Stimulated activated CD4-positive, alpha-beta T cell treated with anti-CD3 and anti-CD28 coated beads, Interleukin-15, amount 100 ng/mL, for 24 hours (primary cell): ENCODE results near the gene DHCR7.
"Not testable (repeated sequence)": the region's sequence is repeated elsewhere in the genome, so short reads cannot be mapped to it uniquely, and the experiment has no call there.

Experiments
- DNase-seq: peaks from one replicate; pipeline ENCODE4 v3.0.0-alpha.2; 2020

DHCR7 gene

DNA sequence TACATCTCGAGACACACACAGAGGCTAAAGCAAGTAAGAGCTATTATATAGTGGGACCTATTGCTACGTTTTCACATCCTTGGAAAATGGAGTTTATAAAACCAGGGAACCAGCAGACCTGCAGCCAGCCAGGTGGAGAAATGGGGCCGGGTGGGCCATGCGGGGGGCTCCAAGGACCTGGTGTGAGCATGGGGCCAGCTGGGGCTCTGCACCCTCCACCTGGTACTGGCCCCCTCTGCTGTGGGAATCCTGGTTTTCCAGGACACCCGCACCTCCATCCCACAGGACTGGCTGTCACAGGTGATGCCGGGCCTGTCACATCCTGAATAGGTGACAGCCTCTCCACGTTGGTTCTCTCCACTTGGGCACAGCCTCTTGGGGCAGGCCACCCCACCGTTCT, 11.3 kb downstream of the DHCR7 start:
- no peak for DNase-seq

DNA sequence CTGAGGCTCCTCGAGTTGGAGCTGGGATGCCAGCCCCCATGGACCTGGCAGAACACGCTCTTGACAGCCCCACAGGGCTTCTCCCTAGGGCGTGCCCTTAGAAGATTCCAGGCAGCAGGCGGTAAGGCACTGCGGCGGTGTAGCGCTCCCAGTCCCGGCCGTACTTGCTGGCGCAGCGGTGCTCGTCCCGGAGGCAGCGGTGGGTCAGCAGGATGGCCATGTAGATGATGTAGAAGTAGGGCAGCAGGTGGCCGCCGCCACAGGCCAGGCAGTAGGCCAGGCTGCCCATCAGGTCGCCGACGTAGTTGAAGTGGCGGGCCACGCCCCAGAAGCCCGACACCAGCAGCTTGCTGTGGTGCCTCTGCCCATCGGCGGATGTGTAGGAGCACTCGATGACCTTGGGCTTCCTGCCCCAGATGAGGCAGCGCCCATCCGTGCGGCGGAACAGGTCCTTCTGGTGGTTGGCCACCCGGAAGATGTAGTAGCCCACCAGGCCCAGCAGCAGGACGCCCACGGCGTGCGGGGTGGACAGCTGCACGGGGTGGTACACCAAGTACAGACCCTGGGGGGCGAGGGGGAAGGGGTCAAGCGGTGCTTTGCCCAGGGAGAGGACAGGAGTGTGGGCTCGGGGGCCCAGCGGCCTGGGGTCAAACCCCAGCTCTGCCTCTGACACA, 12.8 kb downstream of the DHCR7 start:
- DNase-seq, result no peak

DNA sequence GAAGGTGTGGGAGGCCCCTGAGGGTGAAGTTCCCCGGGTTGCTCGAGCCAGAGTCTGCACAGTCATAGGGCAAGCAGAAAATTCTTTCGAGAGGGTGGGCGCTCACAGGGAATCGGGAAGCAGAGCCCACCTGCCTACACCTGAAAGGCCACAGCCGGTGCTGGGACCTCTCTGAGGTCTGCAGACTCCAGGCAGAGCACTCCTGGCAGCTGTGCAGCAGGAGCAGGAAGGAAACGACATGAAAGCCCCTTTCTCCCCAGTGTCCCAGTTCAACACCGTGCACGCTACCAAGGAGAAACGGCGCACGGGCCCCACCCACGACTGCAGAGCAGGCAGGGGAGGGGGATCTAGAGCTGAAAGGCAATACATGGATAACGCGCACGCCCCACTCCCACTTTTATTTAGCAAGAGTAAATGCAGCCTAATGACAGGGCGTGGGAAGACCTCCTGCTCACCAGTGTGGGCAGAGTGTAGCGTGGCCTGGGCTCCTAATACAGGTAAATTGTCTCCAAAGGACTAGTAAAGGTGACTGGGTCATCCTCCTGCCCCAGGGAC, 13.5 kb downstream of the DHCR7 start:
- no peak for DNase-seq

- no peak for DNase-seq
Measured at GRCh38 chr11:71433648-71434450, 14.3 kb downstream of the DHCR7 start.

DNA sequence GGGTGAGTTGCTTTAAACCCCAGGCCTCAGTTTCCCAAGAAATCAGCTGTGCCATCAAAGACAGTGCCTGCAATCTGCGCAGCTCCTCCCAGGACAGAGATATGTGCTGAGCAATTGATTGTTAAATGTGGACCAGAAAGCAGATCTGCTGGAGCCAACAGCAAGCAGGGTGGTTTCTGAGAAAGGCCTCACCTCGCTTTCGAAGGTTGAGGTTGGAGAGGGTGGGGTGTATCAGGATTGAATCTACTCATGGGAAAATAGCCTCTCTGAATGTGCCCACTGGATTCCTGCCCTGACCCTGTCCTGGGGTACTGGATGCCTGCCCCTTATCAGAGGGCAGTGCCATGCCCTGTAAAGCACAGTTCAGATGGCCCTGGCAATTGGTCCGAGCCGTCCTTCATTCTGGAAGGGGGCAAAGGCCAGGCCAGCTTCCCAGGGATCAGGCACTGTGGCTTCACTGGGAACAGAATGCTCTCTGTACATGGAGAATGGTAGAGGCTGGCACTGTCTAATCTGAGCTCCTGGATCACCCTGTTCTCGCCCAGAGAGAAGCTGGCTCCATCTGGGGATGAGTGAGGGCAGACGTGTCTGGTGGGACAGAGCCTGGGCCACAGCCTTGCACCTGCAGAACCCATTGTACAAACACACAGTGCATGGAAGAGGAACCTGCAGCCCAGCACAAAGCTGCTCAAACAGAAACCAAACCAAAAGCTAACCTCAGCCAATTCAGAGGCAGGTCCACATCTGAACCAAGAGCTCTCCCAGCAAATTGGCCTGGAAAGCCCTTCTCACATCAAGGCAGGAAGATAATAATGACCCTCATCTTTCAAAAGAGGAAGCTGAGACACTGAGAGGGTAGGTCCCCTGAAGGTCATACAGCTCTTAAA, 15.2 kb downstream of the DHCR7 start:
- no peak for DNase-seq

- no peak for DNase-seq
Measured at GRCh38 chr11:71431271-71431670, 16.9 kb downstream of the DHCR7 start.

DNA sequence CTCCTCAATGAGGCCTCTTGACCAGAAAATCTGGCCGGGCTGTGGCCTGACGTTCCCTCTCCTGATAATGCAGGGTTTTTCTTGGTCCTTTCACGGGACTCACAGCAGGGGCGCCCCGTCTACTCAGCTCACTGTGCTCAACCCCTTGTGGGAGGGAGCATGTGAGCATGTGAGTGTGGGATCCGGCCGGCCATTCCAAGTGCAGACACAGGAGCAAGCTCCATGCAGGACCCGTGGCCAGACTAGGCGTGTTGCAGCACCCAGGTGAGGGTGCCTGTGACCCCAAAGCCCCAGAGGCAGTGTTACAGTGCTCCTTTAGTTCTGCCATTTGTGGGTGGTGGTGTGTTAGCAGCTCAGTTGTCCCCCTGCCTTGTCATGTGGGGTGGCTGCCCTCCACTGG, 18.0 kb downstream of the DHCR7 start:
- DNase-seq, result no peak

DNA sequence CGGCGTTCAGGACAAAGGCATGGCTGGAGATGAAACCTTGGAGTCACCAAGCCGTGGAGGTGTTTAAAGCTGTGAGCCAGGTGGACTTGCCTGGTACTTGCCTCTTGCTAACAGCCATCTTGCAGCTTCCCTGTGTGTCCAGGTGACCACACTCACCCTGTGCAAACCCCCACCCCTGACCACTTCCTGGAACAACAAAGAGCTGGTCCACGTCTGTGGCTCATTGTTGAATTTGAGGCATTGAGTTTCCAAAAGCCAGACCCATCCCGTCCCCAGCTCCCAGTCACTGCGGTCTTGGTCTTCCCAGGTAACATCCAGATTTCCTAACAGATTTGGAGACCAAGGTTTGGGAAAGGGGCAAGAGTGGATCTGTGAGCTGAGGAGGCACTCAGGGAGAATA, 18.5 kb downstream of the DHCR7 start:
- DNase-seq, result no peak

DNA sequence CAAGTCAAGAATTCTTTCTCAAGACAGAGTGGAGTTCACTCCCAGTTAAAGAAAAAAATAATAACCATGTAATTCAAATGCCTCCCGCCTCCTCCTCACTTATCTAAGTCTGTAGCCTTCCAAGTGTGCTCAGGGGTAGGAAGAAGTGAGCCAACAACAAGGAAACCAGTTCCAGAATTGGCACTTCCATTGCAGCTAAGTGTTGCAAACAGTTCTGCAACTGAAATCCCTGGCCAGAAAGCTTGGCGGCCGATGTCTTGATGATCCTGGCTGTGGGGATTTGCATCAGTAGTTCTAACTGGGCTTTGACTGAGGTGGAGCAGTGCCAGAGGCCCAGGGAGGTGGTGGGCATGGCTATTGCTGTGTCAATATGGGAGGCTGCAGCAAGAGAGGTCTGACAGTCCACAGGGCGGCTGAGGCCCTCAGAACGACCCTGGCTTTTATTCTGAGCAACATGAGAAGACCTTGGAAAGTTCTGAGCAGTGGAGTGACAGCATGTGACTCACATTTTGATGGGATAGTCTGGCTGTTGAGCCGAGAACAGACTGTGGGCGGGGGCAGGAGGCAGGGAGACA, 19.2 kb downstream of the DHCR7 start:
- DNase-seq, result no peak

DNA sequence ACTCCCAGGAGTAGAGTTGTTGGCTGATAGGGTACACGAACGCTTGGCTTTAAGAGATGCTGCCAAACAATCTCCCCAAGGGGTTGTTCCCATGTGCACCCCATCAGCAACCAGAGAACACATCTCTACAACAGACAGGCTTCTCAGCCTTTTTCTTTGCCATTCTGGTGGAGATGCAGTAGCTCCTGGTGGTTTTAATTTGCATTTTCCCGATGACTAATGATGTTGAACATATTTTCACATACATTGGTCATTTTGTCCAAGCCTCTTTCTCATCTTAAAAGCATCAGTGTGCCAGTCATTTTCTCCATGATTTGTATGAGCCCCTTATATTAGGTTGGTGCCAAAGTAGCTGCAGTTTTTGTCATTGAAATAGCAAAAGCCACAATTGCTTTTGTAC, 21.8 kb downstream of the DHCR7 start:
- no peak for DNase-seq

DNA sequence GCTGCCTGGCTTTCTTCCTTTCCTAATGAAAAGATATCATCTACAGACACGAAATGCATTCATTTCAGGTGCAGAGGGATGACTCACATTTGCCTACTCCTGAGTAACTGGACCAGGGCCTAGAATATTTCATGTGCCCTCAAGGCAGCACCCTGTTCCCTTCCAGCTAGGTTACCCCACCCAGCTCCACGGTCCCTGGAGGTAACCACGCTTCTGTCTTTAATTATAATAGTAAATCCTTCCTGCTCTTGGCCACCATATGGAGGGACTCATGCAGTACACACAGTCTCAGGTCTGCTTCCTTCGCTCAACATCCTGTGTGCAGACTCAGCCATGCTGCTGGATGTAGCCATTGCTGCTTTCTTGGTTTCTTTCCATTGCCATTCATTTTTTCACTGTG, 22.3 kb downstream of the DHCR7 start:
- peak; percentile 14 for DNase-seq

DNA sequence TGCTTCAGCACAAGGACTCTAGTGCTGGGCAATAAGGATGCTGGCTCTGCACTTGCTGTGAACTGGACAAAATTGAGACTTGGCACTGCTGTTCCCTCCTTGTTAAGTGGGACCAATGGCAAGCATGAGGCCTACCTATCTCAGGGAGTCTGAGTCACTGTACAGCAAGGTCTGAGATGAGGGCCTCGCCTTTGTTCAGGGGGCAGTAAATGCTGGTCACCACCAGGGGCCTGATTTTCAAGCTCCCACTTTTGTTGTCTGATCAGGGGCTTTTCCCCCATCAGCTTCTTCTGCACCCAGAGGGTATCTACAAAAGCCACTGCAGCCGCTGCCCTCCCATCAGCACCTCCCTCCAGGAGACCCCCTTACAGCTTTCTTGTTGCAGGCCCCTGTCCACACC, 22.8 kb downstream of the DHCR7 start:
- no peak for DNase-seq

GRCh38 chr11:71423181-71423790, 24.9 kb downstream of the DHCR7 start:
- no peak for DNase-seq

GRCh38 chr11:71422318-71422717, 25.9 kb downstream of the DHCR7 start:
- DNase-seq, result not testable (repeated sequence)

- no peak for DNase-seq
Measured at GRCh38 chr11:71421392-71421950, 26.7 kb downstream of the DHCR7 start.

- DNase-seq, result peak; percentile 25
Measured at GRCh38 chr11:71420455-71421241, 27.5 kb downstream of the DHCR7 start.

DNA sequence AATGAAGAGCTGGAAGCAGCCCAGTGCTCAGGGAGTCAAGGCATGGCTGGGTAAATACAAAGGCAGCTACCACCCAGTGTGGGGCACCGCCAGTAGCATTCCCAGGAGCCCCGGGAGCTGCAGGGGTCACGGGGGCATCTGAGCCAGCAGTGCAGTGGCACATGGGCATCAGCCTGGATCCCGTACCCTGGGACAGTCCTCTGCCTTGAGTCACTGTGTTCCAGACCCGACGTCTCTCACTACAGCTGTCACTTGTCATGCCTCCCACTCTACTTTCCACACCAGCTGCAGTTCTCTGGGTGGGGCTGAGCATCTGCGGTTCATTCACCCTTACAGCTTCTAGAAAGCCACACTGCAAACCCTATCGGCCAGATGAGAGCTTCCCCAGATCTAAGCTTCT, 29.6 kb downstream of the DHCR7 start:
- peak; percentile 24 for DNase-seq

- no peak for DNase-seq
Measured at GRCh38 chr11:71414645-71415044, 33.5 kb downstream of the DHCR7 start.

- DNase-seq, result no peak
Measured at GRCh38 chr11:71410363-71410966, 37.7 kb downstream of the DHCR7 start.

DNA sequence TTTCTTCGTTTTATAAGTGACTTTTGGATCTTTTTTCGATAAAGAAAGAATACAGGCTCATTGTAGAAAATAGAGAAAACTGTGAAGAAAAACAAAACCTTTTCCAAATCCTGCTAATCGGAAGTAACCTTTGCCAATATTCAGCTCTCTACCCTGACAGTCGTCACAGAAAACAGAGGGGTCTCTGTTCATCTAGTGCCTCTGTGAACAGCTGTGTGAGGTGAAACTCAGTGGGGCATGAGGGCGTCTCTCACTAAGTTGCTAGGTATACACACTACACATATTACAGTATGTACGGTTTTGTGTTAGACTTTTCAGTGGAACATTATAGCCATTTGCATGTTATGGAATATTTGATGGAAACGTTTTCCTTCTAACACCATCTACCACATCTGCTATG, 39.4 kb downstream of the DHCR7 start:
- DNase-seq, result no peak

GRCh38 chr11:71407356-71407755, 40.8 kb downstream of the DHCR7 start:
- no peak for DNase-seq
